Measurements from ENCODE around the gene WDR82.

DNA sequence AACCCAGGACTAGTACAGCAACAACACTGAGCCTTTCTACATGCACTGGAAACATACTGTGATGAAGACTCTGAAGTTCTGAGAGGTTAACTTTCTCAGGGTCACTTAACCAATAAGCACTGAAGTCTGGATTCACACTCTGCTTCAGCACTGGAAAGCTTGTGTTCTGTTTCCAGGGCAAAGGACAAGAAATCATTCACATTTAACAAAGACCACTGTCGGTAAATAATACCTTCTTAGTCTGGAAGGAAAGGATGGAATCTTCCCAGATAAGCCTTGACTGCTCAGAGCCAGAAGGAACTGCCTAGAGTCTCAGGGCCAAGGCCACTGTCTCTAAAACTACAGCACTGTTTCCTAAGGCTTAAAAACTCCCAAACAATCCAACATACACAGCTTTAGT lies 4.9 kb upstream of the WDR82 start:
- TF ChIP-seq, protein P1, sequence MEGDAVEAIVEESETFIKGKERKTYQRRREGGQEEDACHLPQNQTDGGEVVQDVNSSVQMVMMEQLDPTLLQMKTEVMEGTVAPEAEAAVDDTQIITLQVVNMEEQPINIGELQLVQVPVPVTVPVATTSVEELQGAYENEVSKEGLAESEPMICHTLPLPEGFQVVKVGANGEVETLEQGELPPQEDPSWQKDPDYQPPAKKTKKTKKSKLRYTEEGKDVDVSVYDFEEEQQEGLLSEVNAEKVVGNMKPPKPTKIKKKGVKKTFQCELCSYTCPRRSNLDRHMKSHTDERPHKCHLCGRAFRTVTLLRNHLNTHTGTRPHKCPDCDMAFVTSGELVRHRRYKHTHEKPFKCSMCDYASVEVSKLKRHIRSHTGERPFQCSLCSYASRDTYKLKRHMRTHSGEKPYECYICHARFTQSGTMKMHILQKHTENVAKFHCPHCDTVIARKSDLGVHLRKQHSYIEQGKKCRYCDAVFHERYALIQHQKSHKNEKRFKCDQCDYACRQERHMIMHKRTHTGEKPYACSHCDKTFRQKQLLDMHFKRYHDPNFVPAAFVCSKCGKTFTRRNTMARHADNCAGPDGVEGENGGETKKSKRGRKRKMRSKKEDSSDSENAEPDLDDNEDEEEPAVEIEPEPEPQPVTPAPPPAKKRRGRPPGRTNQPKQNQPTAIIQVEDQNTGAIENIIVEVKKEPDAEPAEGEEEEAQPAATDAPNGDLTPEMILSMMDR (conservative IDR thresholded peaks at IDR 0.05 in 1 of 2, IDR thresholded peaks at IDR 0.05 in 1 of 2; ENCODE audit: extremely low read depth in 1 of 2, insufficient read depth in 1 of 2, low read depth in 1 of 2, low read length in 2 of 2): no peak
- TF ChIP-seq EZH2 (IDR thresholded peaks at IDR 0.05; ENCODE audit: borderline replicate concordance, low read length): no peak

All from mammary epithelial cell (primary cell).